GM23338 (cell line): ENCODE results near the gene NGB. TPM values are rescaled to one million over a fixed set of nuclear protein-coding genes. Genes with fewer than 3 reads are reported as not detected.

Source experiments
- ATAC-seq: fragments of 200-7000 bp; cut with Tn5 transposase; 3 replicates; pipeline ENCODE4 v1.9.1; 2020
- DNase-seq: peaks from one replicate; pipeline ENCODE4 v3.0.0-alpha.2; 2015; ENCODE audit warnings: low spot score
- H2AFZ ChIP-seq: fragments of 200-600 bp; sonication (generic); 2 replicates; pipeline ENCODE4 v1.8.0; 2016; ENCODE audit warnings: antibody characterized with exemption, mild to moderate bottlenecking, moderate library complexity
- H3F3A ChIP-seq: fragments of 200-600 bp; sonication (generic); replicated peaks from 2 replicates; pipeline ENCODE4 v1.8.0; 2017; ENCODE audit warnings: antibody characterized with exemption, mixed run types, low read depth
- H3K27ac ChIP-seq: fragments of 200-600 bp; sonication (generic); 2 replicates; pipeline ENCODE4 v1.6.1; 2016; ENCODE audit warnings: low read depth
- H3K27me3 ChIP-seq: fragments of 200-600 bp; sonication (generic); 2 replicates; pipeline ENCODE4 v1.8.0; 2016; ENCODE audit warnings: mild to moderate bottlenecking, mixed run types, moderate library complexity; ENCODE audit not compliant: insufficient read depth
- H3K36me3 ChIP-seq: fragments of 200-600 bp; sonication (generic); 2 replicates; pipeline ENCODE4 v1.8.0; 2016; ENCODE audit warnings: mild to moderate bottlenecking; ENCODE audit not compliant: insufficient read depth
- H3K4me1 ChIP-seq: fragments of 200-600 bp; sonication (generic); 2 replicates; pipeline ENCODE4 v1.8.0; 2016; ENCODE audit warnings: mild to moderate bottlenecking, moderate library complexity; ENCODE audit not compliant: insufficient read depth
- H3K4me2 ChIP-seq: fragments of 200-600 bp; sonication (generic); 2 replicates; pipeline ENCODE4 v1.7.1; 2017; ENCODE audit warnings: mixed run types
- H3K4me3 ChIP-seq: fragments of 200-600 bp; sonication (generic); 2 replicates; pipeline ENCODE4 v1.6.1; 2016; ENCODE audit warnings: mixed run types
- H3K79me2 ChIP-seq: fragments of 200-600 bp; sonication (generic); replicated peaks from 2 replicates; pipeline ENCODE4 v1.8.0; 2017; ENCODE audit warnings: mild to moderate bottlenecking; ENCODE audit not compliant: insufficient read depth
- H3K9me2 ChIP-seq: fragments of 200-600 bp; sonication (generic); 2 replicates; pipeline ENCODE4 v1.8.0; 2017; ENCODE audit not compliant: insufficient read depth
- H4K20me1 ChIP-seq: fragments of 200-600 bp; sonication (generic); replicated peaks from 2 replicates; pipeline ENCODE4 v1.8.0; 2017; ENCODE audit warnings: mild to moderate bottlenecking; ENCODE audit not compliant: insufficient read depth
- H3K27ac Mint-ChIP-seq: 2 replicates; pipeline ENCODE4 v1.8.0; 2020; ENCODE audit warnings: inconsistent platforms, mild to moderate bottlenecking, moderate library complexity, mixed read lengths
- H3K27me3 Mint-ChIP-seq: 3 replicates; pipeline ENCODE4 v1.8.0; 2022; ENCODE audit warnings: low read depth, mild to moderate bottlenecking, moderate library complexity, mixed read lengths, inconsistent platforms; ENCODE audit not compliant: insufficient read depth, poor library complexity
- H3K36me3 Mint-ChIP-seq: 3 replicates; pipeline ENCODE4 v1.8.0; 2021; ENCODE audit warnings: low read depth, mild to moderate bottlenecking, inconsistent platforms, moderate library complexity, mixed read lengths
- H3K4me1 Mint-ChIP-seq: 3 replicates; pipeline ENCODE4 v1.8.0; 2020; ENCODE audit warnings: mild to moderate bottlenecking, inconsistent platforms, mixed read lengths
- H3K4me3 Mint-ChIP-seq: 3 replicates; pipeline ENCODE4 v1.8.0; 2021; ENCODE audit warnings: moderate library complexity, mild to moderate bottlenecking, inconsistent platforms, mixed read lengths
- H3K9me3 Mint-ChIP-seq: 3 replicates; pipeline ENCODE4 v1.8.0; 2020; ENCODE audit warnings: moderate library complexity, mild to moderate bottlenecking, inconsistent platforms, mixed read lengths
- CREB1 ChIP-seq: fragments of 250-450 bp; sonication (Bioruptor Pico); IDR thresholded peaks from 2 replicates; pipeline ENCODE4 v1.5.0; 2020; ENCODE audit warnings: low read depth, mild to moderate bottlenecking, moderate library complexity
- EZH2 ChIP-seq: fragments of 200-600 bp; sonication (generic); IDR thresholded peaks from one replicate; pipeline ENCODE4 v1.8.0; 2017; ENCODE audit warnings: antibody characterized with exemption, mild to moderate bottlenecking, low read depth; ENCODE audit not compliant: unreplicated experiment
- EZH2phosphoT487 ChIP-seq: fragments of 200-600 bp; sonication (generic); IDR thresholded peaks from one replicate; pipeline ENCODE4 v1.8.1; 2018; ENCODE audit warnings: antibody characterized with exemption; ENCODE audit not compliant: unreplicated experiment
- JUNB ChIP-seq: IDR thresholded peaks from one replicate; pipeline ENCODE4 v1.6.1; 2016; ENCODE audit warnings: antibody characterized with exemption; ENCODE audit not compliant: unreplicated experiment
- NANOG ChIP-seq: IDR thresholded peaks from 2 replicates; pipeline ENCODE4 v1.6.1; 2016; ENCODE audit warnings: antibody characterized with exemption, borderline replicate concordance
- POLR2AphosphoS5 ChIP-seq: IDR thresholded peaks from 2 replicates; pipeline ENCODE4 v1.6.1; 2016; ENCODE audit warnings: antibody characterized with exemption, low read depth
- STAT1 ChIP-seq: IDR thresholded peaks from one replicate; pipeline ENCODE4 v1.6.1; 2016; ENCODE audit warnings: antibody characterized with exemption; ENCODE audit not compliant: unreplicated experiment
- ZNF114 ChIP-seq: fragments of 250-450 bp; sonication (Bioruptor Pico); IDR thresholded peaks from 2 replicates; pipeline ENCODE4 v1.5.0; 2020; ENCODE audit warnings: mild to moderate bottlenecking, moderate library complexity
- polyA plus RNA-seq: library from polyadenylated mRNA; unstranded; fragments of >200 nt; fragmentation: Nextera tagmentation; extraction: Ambion mirVana; gene quantifications from 2 replicates; pipeline ENCODE4 v1.2.1, GENCODE V29; 2016
- total RNA-seq: library from RNA; depleted of rRNA; stranded (reverse); fragments of >200 nt; shearing (Covaris generic); gene quantifications from 2 replicates; pipeline ENCODE4 v1.2.3, GENCODE V29; 2014
- TF ChIP-seq, protein P1 (sequence below), 2 experiments: fragments of 200-600 bp in 1 of 2; sonication (generic) in 1 of 2; conservative IDR thresholded peaks; 2 replicates each; pipeline versions ENCODE4 v1.5.1 to v1.6.1; 2016 to 2017; ENCODE audit warnings: antibody characterized with exemption in 2 of 2, low read depth in 2 of 2, mild to moderate bottlenecking in 2 of 2, moderate library complexity in 1 of 2
- TF ChIP-seq, protein P2 (sequence below): IDR thresholded peaks from one replicate; pipeline ENCODE4 v1.6.1; 2018; ENCODE audit warnings: antibody characterized with exemption; ENCODE audit not compliant: unreplicated experiment
- TF ChIP-seq, protein P3 (sequence below): fragments of 250-450 bp; sonication (Bioruptor Pico); IDR thresholded peaks from 2 replicates; pipeline ENCODE4 v1.5.0; 2020; ENCODE audit warnings: mild to moderate bottlenecking, moderate library complexity
- TF ChIP-seq, protein P4 (sequence below): IDR thresholded peaks from 2 replicates; pipeline ENCODE4 v1.6.1; 2016; ENCODE audit warnings: antibody characterized with exemption

The NGB gene
- total and polyA plus RNA-seq, 2 experiments from 2014 or later, result 0.21 to 1.0 TPM

DNA sequence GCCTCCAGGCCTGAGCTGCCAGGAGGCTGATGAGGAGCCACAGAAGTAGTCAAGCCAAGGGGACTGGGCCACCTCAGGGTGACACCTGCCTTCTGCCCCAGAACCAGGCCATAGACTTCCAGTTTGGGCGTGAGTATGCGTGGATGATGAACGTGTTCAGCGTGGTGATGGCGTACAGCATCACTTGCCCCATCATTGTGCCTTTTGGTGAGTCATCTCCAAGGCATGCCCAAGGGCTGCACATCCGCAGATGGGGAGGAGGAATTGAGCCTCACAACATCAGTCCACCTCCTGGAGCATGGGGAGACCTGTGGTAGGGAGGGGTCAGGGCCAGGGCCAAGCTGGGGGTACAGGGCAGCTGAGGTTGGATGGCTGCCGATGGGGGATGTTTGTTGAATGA, 22.3 kb downstream of the NGB start:
- Mint-ChIP-seq H3K27me3 (peaks cover 9% of the 10 kb centered on the region), H3K4me3 (no peak overlapping the region), H3K36me3 (no peaks in the 10 kb centered on the region), H3K27ac (no peak overlapping the region), H3K4me1 (no peaks in the 10 kb centered on the region), H3K9me3 (no peaks in the 10 kb centered on the region)
- Histone ChIP-seq H4K20me1 (no peaks in the 10 kb centered on the region; the same call in 1 of the 2 replicates), H3K36me3 (no peaks in the 10 kb centered on the region), H3K4me3 (no peak overlapping the region), H3K27me3 (no peaks in the 10 kb centered on the region), H3K4me2 (no peak overlapping the region), H3F3A (no peaks in the 10 kb centered on the region), H3K9me2 (no peaks in the 10 kb centered on the region), H3K79me2 (no peaks in the 10 kb centered on the region), H3K4me1 (no peaks in the 10 kb centered on the region), H3K27ac (no peak overlapping the region), H2AFZ (no peak overlapping the region)
- TF ChIP-seq, protein P1, sequence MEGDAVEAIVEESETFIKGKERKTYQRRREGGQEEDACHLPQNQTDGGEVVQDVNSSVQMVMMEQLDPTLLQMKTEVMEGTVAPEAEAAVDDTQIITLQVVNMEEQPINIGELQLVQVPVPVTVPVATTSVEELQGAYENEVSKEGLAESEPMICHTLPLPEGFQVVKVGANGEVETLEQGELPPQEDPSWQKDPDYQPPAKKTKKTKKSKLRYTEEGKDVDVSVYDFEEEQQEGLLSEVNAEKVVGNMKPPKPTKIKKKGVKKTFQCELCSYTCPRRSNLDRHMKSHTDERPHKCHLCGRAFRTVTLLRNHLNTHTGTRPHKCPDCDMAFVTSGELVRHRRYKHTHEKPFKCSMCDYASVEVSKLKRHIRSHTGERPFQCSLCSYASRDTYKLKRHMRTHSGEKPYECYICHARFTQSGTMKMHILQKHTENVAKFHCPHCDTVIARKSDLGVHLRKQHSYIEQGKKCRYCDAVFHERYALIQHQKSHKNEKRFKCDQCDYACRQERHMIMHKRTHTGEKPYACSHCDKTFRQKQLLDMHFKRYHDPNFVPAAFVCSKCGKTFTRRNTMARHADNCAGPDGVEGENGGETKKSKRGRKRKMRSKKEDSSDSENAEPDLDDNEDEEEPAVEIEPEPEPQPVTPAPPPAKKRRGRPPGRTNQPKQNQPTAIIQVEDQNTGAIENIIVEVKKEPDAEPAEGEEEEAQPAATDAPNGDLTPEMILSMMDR (conservative IDR thresholded peaks at IDR 0.05; ENCODE audit: low read depth in 2 of 2), result no peak
- TF ChIP-seq, protein P2, sequence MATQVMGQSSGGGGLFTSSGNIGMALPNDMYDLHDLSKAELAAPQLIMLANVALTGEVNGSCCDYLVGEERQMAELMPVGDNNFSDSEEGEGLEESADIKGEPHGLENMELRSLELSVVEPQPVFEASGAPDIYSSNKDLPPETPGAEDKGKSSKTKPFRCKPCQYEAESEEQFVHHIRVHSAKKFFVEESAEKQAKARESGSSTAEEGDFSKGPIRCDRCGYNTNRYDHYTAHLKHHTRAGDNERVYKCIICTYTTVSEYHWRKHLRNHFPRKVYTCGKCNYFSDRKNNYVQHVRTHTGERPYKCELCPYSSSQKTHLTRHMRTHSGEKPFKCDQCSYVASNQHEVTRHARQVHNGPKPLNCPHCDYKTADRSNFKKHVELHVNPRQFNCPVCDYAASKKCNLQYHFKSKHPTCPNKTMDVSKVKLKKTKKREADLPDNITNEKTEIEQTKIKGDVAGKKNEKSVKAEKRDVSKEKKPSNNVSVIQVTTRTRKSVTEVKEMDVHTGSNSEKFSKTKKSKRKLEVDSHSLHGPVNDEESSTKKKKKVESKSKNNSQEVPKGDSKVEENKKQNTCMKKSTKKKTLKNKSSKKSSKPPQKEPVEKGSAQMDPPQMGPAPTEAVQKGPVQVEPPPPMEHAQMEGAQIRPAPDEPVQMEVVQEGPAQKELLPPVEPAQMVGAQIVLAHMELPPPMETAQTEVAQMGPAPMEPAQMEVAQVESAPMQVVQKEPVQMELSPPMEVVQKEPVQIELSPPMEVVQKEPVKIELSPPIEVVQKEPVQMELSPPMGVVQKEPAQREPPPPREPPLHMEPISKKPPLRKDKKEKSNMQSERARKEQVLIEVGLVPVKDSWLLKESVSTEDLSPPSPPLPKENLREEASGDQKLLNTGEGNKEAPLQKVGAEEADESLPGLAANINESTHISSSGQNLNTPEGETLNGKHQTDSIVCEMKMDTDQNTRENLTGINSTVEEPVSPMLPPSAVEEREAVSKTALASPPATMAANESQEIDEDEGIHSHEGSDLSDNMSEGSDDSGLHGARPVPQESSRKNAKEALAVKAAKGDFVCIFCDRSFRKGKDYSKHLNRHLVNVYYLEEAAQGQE, result no peak
- TF ChIP-seq JUNB, result no peak
- TF ChIP-seq, protein P3, sequence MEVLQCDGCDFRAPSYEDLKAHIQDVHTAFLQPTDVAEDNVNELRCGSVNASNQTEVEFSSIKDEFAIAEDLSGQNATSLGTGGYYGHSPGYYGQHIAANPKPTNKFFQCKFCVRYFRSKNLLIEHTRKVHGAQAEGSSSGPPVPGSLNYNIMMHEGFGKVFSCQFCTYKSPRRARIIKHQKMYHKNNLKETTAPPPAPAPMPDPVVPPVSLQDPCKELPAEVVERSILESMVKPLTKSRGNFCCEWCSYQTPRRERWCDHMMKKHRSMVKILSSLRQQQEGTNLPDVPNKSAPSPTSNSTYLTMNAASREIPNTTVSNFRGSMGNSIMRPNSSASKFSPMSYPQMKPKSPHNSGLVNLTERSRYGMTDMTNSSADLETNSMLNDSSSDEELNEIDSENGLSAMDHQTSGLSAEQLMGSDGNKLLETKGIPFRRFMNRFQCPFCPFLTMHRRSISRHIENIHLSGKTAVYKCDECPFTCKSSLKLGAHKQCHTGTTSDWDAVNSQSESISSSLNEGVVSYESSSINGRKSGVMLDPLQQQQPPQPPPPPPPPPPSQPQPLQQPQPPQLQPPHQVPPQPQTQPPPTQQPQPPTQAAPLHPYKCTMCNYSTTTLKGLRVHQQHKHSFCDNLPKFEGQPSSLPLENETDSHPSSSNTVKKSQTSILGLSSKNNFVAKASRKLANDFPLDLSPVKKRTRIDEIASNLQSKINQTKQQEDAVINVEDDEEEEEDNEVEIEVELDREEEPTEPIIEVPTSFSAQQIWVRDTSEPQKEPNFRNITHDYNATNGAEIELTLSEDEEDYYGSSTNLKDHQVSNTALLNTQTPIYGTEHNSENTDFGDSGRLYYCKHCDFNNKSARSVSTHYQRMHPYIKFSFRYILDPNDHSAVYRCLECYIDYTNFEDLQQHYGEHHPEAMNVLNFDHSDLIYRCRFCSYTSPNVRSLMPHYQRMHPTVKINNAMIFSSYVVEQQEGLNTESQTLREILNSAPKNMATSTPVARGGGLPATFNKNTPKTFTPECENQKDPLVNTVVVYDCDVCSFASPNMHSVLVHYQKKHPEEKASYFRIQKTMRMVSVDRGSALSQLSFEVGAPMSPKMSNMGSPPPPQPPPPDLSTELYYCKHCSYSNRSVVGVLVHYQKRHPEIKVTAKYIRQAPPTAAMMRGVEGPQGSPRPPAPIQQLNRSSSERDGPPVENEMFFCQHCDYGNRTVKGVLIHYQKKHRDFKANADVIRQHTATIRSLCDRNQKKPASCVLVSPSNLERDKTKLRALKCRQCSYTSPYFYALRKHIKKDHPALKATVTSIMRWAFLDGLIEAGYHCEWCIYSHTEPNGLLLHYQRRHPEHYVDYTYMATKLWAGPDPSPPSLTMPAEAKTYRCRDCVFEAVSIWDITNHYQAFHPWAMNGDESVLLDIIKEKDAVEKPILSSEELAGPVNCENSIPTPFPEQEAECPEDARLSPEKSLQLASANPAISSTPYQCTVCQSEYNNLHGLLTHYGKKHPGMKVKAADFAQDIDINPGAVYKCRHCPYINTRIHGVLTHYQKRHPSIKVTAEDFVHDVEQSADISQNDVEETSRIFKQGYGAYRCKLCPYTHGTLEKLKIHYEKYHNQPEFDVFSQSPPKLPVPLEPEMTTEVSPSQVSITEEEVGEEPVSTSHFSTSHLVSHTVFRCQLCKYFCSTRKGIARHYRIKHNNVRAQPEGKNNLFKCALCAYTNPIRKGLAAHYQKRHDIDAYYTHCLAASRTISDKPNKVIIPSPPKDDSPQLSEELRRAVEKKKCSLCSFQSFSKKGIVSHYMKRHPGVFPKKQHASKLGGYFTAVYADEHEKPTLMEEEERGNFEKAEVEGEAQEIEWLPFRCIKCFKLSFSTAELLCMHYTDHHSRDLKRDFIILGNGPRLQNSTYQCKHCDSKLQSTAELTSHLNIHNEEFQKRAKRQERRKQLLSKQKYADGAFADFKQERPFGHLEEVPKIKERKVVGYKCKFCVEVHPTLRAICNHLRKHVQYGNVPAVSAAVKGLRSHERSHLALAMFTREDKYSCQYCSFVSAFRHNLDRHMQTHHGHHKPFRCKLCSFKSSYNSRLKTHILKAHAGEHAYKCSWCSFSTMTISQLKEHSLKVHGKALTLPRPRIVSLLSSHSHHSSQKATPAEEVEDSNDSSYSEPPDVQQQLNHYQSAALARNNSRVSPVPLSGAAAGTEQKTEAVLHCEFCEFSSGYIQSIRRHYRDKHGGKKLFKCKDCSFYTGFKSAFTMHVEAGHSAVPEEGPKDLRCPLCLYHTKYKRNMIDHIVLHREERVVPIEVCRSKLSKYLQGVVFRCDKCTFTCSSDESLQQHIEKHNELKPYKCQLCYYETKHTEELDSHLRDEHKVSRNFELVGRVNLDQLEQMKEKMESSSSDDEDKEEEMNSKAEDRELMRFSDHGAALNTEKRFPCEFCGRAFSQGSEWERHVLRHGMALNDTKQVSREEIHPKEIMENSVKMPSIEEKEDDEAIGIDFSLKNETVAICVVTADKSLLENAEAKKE, result no peak
- no peak for TF ChIP-seq CREB1 (CRISPR knock-in tag)
- TF ChIP-seq EZH2phosphoT487, result no peak
- no peak for TF ChIP-seq ZNF114 (CRISPR knock-in tag)
- no peak for TF ChIP-seq STAT1
- TF ChIP-seq EZH2, result no peak
- TF ChIP-seq, protein P4, sequence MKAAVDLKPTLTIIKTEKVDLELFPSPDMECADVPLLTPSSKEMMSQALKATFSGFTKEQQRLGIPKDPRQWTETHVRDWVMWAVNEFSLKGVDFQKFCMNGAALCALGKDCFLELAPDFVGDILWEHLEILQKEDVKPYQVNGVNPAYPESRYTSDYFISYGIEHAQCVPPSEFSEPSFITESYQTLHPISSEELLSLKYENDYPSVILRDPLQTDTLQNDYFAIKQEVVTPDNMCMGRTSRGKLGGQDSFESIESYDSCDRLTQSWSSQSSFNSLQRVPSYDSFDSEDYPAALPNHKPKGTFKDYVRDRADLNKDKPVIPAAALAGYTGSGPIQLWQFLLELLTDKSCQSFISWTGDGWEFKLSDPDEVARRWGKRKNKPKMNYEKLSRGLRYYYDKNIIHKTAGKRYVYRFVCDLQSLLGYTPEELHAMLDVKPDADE, result no peak
- no peak for TF ChIP-seq NANOG
- no peak for TF ChIP-seq POLR2AphosphoS5
- ATAC-seq, result no peak
- no peak for DNase-seq
